ENCODE data around the gene REXO1. TPM values are rescaled to one million over a fixed set of nuclear protein-coding genes. Genes with fewer than 3 reads are reported as not detected.

The REXO1 gene
- total and polyA plus RNA-seq, 2 of the 8 experiments (the other 6 are each of a cell fraction or from before 2014, with no cell fraction given) = 42.4 to 44.3 TPM

DNA sequence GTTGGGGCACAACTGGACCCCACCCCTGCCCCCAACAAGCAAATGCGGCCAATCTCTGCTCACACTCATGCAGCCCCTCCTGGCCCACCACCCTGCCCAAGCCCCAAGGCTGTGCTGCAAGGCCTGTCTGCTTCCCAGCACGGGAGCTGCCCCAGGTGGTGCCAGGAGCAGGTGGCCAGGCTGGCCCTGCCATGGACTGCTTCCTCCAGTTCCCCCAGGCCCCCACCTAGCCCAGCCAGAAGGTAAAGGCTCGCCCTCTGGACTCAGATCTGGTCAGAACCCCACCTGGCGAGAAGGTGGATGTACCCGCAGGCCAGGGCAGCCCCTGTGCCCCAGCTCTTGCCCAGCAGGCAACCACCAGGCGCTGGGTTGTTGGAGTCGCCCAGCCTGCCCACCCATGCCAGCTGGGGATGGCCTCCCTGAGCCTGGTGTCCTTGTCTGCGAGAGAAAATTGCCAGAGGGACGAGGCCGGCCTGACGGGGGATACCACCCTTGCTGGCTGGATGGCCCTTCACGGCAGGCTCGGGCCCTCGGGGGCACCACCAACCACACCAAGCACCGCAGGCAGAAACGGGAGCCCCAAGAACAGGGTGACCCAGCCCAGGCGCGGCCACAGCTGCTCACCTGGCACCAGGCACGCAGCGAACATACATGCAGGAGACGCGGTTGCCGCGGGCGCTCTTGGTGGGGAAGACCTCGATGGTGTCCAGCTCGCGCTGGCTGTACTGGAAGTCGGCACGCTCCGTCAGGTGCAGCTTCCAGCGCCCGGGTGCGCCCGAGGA is 32.5 kb upstream of the REXO1 start:
- no peak overlapping the region for H3K23ac ChIP-seq (ENCODE audit: insufficient read length)
- no peak for FAIRE-seq
- H4K5ac ChIP-seq (ENCODE audit: insufficient read length, low read depth, low read length) = no peak overlapping the region
- no peak overlapping the region for H3K56ac ChIP-seq (replicated peaks; ENCODE audit: insufficient read length, low read depth, low read length)
- H3K14ac ChIP-seq (ENCODE audit: insufficient read length) = no peak overlapping the region
- H2BK12ac ChIP-seq (ENCODE audit: low read depth, low read length) = no peak overlapping the region
- H3K23me2 ChIP-seq (ENCODE audit: low read depth, low read length) = peaks cover 14% of the 10 kb centered on the region; the same call in 1 of the 2 replicates
- WGBS, 2 experiments (ENCODE audit: extremely low coverage in 1 of 2, insufficient coverage in 1 of 2, insufficient read length in 1 of 2, insufficient replicate concordance in 2 of 2, low coverage in 1 of 2, low lambda C conversion rate in 2 of 2, missing lambda C conversion rate in 1 of 2) = 92% methylated on average over 34 of the region's 35 CpGs; no CpG with 5 or more reads in 1 of the 2 experiments
- H3K18ac ChIP-seq (ENCODE audit: extremely low read depth, low read length) = no peak overlapping the region
- ChIA-PET POLR2A (ENCODE audit: partially characterized antibody) (interaction anchor here (0.6 to 1.5 kb wide), 4 partner anchors 12 to 572 kb away, joined by 3 to 4 read pairs (median 3); partner anchors contain the start of genes ADAT3 and SCAMP4), CTCF (ENCODE audit: partially characterized antibody) (interaction anchor here (1.3 kb wide), 1 partner anchor 50 kb away, joined by 3 read pairs; no protein-coding TSS in a partner anchor)
- no peak overlapping the region for H3K9ac ChIP-seq (replicated peaks in 1 of 4; ENCODE audit: extremely low read depth in 1 of 4, low read depth in 3 of 4, low read length in 3 of 4)
- no peak overlapping the region for H2BK20ac ChIP-seq (ENCODE audit: low read length)
- no peak overlapping the region for H4K8ac ChIP-seq (ENCODE audit: extremely low read depth, insufficient read depth, low read length)
- no peak overlapping the region for H2BK5ac ChIP-seq (ENCODE audit: low read depth, low read length)
- no peak overlapping the region for H3K4me3 ChIP-seq (ENCODE audit: extremely low read depth in 1 of 4, insufficient read depth in 2 of 4, low read depth in 3 of 4, low read length in 4 of 4)
- DNase-seq (ENCODE audit: low read depth in 1 of 2, low spot score in 2 of 2) = no peak
- no peak overlapping the region for H2BK15ac ChIP-seq (ENCODE audit: low read length)
- H4K91ac ChIP-seq (replicated peaks; ENCODE audit: insufficient read length, low read length) = no peak overlapping the region
- H3K4me2 ChIP-seq (ENCODE audit: insufficient read depth in 1 of 2, low read depth in 2 of 2, low read length in 2 of 2) = no peak overlapping the region
- H3K4ac ChIP-seq (replicated peaks; ENCODE audit: insufficient read length, low read depth, low read length) = no peak overlapping the region
- H3K79me2 ChIP-seq (ENCODE audit: control insufficient read depth in 1 of 2, insufficient read depth in 2 of 2, low read length in 2 of 2) = peaks cover 7 to 30% of the 10 kb centered on the region in 2 experiments; a peak in 3 of 4 replicates
- peaks cover 3 to 14% (median 10%) of the 10 kb centered on the region in 4 experiments; a peak in 6 of 7 replicates for H3K4me1 ChIP-seq (replicated peaks in 1 of 4; ENCODE audit: control insufficient read depth in 3 of 4, insufficient read depth in 4 of 4, low read length in 3 of 4)
- H2AK5ac ChIP-seq (ENCODE audit: low read depth, low read length) = no peak overlapping the region
- H3K36me3 ChIP-seq (ENCODE audit: control insufficient read depth in 2 of 4, insufficient read depth in 4 of 4, low read length in 3 of 4) = no peaks in the 10 kb centered on the region
- no peak overlapping the region for H2BK120ac ChIP-seq (replicated peaks; ENCODE audit: low read depth, low read length)
- H3K9me3 ChIP-seq (ENCODE audit: insufficient read depth in 2 of 2, low read depth in 1 of 2, low read length in 1 of 2) = no peaks in the 10 kb centered on the region
- peaks cover 23% of the 10 kb centered on the region for H3K79me1 ChIP-seq (ENCODE audit: low read depth, low read length)
- H3K27me3 ChIP-seq (replicated peaks in 1 of 4; ENCODE audit: control insufficient read depth in 3 of 4, extremely low read depth in 1 of 4, insufficient read depth in 3 of 4, low read length in 3 of 4) = no peaks in the 10 kb centered on the region; a peak in 2 of 7 replicates
- H2AFZ ChIP-seq (ENCODE audit: low read length) = no peak overlapping the region
- H4K20me1 ChIP-seq (replicated peaks in 1 of 2; ENCODE audit: control insufficient read depth in 1 of 2, insufficient read depth in 2 of 2, low read length in 2 of 2) = peaks cover 13 to 23% of the 10 kb centered on the region in 2 experiments
- no peak for TF ChIP-seq CBX8 (IDR thresholded peaks at IDR 0.05; ENCODE audit: borderline replicate concordance, low read depth, low read length)
- no peak for TF ChIP-seq BRCA1 (IDR thresholded peaks at IDR 0.05; ENCODE audit: low read depth, low read length)
- TF ChIP-seq, protein P1, sequence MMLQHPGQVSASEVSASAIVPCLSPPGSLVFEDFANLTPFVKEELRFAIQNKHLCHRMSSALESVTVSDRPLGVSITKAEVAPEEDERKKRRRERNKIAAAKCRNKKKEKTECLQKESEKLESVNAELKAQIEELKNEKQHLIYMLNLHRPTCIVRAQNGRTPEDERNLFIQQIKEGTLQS (IDR thresholded peaks at IDR 0.05; ENCODE audit: insufficient read depth, low read depth, low read length) = no peak
- TF ChIP-seq, protein P2, sequence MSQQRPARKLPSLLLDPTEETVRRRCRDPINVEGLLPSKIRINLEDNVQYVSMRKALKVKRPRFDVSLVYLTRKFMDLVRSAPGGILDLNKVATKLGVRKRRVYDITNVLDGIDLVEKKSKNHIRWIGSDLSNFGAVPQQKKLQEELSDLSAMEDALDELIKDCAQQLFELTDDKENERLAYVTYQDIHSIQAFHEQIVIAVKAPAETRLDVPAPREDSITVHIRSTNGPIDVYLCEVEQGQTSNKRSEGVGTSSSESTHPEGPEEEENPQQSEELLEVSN (IDR thresholded peaks at IDR 0.05) = no peak
- no peak overlapping the region for H3K27ac ChIP-seq (ENCODE audit: low read depth, low read length)

Data from H1 (cell line).